GM19467 (cell line): ENCODE data around the gene SH3D21.

ENCODE experiments used
- ATAC-seq: cut with Tn5 transposase; IDR thresholded peaks from one replicate; pipeline ENCODE4 v1.9.1; 2021; ENCODE audit warnings: mild to moderate bottlenecking, moderate library complexity; ENCODE audit not compliant: unreplicated experiment

Gene SH3D21

DNA sequence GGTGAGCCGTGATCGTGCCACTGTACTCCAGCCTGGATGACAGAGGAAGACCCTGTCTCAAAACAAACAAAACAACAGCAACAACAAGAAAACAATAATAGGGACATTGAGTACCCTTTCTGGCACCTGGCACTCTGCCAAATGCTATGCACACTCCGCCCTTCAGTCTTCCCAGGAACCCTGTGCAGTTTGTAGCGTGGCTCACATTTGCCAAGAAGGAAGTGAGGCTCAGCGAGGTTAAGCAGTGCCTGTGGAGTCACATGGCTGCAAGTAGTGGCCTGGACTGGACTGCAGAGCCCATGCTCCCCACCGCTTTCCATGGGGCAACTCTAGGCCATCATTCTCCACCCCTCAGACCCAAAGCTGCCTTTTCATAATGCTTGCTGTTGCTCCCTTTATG, 22.5 kb downstream of the SH3D21 start:
- no peak for ATAC-seq

DNA sequence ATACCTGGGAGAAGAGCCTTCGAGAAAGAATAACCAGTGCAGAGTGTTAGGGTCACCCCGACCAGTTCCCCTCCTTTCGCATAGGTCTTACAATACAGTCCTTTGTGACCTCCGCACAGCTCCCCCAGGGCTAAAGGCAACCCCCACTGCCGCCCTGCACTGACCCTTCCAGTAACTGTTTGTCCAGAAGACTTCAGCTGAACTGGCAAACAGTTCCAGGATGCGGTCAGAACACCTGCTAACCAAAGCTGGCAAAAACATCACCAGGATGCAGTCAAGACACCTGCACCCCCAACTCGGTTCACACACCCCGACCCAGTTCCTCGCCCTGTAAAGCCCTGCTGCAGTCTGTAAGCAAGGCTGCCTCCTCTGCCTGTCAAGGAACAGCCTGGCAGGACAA, 23.6 kb downstream of the SH3D21 start:
- ATAC-seq = no peak

DNA sequence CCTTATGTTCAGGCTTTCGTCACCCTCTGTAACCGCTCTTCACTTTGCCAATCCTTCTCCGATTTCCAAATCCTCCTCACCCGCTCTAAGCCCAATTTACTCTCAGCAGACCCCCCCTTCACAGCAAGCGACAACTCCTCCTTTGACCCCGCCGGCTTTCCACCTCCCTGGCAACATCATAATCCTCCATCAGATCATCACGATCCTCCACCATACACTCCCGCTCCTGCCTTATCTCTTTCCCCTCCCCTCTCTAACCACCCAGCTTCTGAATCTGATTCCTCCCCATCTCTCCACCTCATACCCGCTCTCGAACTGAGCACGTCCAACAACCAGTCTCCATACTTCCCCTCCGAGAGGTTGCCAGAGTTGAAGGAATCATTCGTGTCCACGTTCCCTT, 24.8 kb downstream of the SH3D21 start:
- no peak for ATAC-seq

DNA sequence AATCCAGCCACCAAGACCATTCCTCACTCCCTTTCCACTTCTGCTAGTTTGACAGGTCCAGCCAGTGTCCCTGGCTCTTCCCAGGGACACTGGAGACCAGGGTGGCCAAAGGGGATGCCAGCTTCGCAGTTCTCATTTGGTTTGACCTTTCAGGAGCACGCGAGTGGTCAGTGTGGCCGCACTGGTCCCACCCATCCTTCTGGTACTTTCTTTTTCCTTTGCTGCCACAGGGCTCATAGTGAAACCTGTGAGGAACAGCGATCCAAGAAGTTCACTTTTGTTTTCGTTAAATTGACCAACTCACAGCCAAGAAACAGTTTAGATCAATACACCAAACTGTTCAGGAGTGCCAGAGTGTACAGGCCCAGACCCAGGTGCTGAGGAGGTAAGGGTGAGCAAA, 31.7 kb downstream of the SH3D21 start:
- no peak for ATAC-seq

DNA sequence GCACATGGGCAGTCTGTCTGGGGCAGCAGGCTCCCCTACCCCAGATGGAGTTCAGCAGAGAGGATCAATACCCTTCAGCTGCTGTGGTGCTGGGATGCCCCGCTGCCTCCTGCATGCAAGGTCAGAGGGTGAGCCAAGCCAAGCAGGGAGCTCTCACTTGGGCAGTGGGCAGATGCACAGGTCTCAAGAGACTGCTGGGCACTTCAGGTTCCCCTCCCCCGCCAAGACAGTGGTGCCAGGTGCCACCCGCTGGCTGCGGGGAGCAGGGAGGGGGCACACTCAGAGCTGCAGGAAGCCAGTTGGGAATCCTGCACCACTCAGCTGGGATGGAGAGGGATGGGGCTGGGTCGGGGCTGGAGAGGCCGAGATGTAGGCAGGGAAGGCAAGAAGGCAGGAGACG, 33.0 kb downstream of the SH3D21 start:
- no peak for ATAC-seq

DNA sequence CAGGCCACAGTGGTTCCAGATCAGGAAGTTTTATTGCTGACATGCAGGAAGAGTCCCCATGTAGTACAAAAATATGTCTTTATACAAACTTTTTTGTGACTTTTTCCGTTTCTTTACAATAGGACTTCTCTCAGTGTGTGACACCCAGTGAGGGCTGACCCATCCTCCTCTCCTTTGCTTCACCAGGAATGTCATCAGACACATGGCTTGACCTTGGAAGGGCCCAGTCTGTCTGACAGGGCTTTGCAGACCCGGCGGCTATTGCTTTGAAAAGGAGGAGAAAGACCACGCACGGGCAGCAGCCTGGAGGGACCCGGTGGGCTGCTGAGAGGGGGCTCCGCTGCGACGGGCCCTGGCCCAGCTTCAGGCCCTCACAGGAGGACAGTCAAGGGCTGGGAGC, 33.4 kb downstream of the SH3D21 start:
- ATAC-seq = no peak

DNA sequence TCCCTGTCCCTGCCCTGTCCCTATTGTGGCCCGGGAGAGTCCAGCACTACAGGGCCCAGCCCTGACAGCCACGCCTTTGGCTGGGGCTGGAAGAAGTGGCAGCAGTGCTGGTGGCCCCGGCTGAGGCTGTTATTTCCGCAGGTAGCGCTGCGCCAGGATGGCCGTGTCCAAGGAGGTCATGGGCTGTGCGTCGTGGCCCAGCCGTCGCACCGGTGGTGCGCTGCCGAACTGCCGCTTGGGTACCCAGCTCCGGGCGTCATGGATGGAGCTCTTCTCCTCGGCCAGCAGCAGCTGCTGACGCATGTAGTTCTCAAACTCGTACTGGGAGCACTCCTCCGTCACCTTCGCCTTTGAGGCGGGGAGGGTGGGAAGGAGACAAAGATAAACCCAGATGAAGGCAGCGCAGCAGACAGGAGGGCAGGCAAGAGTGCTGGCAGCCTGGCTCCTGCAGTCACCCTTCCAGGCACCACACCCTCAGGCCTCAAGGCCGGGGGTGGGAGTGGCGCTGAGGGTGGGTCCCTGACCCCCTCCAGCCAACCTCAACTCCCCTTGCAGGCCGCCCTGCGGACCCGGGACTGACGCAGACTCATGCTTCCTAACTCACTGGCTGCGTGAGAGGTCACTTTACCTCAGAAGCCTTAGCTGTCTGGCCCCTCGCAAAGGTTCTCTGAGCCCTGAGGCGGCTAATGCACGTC, 35.6 kb downstream of the SH3D21 start:
- ATAC-seq = no peak

DNA sequence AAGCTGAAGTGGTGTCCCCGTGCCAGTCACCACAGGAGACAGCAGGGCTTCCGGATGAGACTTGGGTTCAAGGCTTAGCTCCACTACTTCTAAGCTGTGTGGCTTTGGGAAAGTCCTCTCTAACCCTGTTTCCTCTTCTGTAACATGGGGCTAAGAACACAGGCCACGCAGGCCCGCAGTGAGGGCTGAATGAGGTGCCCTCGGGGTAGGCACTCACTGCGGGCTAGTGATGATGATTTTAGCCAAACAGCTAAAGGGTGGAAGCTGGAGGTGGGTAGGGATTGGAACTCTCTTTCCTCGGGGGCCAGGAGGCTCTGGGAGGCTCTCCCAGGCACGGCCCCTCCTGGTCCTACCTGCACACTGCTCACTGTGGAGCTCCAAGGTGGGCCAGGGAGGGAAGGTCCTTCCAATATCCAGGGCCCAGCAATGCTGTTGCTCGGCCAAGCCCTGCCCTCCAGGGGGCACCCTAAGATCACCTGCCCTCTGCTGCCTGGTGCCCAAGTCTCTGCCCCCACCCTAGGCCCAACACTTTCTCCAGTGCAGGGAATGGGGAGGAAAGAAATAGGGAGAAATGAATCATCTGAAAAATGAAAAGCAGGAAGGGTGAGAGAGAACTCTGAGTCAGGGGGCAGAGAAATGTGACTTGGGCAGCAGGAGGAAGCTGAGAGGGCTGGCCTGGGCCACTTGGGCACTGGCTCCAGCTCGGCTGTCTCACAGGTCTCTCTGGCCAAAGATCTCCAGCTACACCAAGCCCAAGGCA, 36.4 kb downstream of the SH3D21 start:
- ATAC-seq = no peak

DNA sequence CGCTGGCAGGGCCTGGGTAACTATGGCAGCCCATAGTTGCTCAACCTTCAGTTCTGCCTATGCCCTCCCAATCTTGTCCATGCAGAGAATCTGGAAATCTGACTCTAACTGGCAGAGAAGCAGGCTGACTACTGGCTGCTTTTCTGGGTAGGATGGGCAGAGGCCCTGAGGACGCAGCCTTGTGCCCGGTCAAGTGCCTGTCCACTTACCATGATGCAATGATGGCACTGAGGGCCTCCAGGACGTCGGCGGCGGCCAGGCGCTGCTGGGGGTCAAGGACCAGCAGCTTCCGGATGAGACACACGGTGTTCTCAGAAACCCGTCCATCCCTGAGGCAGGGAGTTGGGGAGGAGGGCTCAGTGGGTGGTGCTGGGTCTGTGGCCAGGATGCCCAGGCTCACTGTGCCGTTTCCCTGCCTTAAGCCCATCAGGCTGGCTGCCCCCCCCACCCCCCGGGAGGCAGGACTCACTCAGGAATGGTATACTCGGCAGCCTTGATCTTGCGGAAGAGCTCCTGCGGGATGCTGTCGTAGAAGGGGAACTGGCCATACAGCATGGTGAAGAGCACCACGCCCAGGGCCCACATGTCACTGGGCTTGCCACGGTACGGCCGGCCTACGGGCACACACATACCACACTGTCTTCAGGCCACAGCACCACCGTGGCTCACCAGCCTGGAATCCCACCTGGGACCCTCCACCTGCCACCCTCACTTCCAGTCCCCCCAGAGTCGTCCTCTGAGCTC, 37.7 kb downstream of the SH3D21 start:
- no peak for ATAC-seq

DNA sequence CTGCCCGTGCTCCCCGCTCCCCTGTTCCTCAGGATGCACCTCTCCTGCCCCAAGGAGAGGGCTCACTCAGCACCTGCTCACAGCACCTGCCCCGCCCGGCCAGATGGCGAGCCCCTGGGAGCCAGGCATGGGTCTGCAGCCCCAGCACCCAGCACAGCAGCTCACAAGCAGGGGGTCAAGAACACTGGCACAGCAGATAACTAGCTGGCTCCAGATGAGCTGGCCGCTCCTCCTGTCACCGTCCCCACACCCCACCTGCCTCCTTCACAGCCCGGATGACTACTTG, 38.2 kb downstream of the SH3D21 start:
- no peak for ATAC-seq

DNA sequence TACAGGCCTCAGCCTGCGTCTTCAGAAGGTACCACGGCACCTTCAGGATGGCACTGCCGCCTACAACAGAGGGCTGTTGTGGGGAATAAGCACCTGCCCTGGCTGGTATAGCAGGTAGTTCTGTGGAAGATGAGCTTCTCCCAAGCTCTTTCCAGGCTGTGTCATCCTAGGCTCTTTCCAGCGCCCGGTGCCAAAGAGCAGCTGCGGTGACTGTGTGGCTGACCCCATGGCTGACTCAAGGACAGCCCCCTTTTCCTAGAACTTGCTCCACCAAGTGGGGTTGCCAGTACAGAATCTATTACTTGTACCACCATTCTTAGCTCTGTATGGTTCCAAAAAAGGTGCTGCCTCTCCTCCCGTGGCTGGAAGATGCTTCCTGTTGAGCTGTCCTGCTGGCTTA, 39.2 kb downstream of the SH3D21 start:
- no peak for ATAC-seq

DNA sequence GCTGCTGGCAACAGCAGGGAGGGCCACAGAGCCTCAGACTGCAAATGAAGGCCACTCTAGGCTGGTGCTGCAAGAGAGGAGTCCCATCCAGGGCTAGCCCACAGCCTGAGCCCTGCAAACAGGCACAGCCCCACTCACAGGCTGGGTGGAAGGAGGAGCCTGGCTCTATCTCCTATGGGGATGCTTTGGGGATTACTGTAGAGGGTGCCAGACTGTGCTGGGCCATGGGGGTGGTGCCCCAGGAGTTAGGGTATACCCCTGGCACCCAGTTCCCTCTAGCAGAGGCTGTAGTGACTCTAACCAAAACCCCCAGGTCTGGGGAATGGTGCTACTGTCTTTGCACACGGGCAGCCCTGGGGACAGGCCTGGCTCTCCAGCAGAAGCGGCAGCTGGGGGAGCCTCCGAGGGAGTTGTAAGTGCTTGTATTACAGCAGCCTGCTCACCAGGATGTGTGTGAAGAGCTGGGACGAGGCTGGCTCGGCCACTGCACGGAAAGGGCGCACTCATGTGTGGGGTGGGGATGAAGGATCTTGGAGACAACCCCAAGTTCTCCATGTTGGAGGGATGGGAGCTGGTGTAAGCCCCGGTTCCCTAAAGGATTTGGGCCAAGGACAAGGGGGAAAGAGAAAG, 40.7 kb downstream of the SH3D21 start:
- no peak for ATAC-seq

DNA sequence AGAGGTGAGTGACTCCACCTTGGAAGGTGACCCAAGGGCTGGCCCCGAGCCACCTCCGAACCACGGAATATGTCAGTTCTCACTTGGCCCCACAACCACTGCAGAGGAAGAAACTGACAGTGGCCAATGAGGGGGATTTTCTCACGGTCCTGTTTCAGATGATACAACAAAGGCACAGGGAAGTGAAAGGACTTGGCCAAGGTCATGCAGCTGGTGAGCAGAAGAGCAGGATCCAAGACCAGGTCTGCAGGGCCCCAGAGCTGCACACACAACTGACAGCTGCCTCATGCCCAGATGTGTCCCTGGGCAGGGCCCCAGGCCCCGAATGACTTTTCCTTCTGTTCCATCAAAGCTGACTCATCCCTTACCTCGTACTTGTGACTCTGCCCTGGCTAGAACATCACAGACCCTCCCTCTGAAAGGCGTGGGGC, 43.1 kb downstream of the SH3D21 start:
- ATAC-seq = peak; percentile 62

DNA sequence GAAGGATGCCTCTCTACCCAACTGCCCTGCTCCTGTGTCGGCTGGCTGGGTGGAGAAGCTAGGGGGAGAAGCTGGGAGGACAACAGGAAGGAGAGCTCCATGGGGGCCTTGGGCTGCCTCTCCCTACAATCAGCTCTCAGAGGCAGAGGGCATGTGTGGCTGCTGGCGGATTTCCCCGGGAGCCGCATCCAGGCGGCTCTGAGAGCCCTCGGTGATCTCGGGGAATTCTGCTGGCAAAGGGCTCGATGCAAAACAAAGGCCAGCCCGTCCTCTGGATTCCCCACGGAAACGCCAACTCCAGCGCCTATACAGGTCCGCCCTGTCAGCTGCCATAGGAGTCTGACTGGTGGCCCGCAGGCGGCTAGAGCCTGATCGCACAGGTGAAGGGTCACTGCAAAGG, 43.7 kb downstream of the SH3D21 start:
- ATAC-seq = no peak

DNA sequence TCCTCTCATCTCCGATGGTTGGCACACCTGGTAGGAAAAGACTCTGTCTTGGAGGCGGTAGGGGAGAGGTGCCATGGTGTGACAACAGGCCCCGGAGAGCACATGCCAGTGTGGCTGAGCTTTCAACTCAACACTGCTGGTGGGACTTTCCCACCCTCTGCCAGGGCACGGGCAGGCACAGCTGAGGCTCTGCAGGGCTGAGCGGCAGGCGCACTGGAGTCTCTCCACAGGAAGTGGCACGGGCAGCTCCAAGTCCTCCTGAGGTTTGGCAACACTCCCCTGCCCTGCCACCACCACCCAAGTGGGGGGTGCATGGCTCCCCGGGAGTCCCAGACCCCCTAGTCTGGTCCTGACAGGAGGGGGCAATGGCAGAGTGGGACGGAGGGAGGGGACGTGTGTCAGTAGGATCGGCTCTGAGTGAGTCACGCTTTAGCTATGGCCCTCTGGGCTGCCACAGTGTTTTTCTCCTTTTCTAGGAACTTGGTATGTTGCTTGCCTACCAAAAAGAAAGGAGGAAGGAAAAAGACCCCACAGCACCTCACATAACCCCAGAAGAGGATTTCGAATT, 44.6 kb downstream of the SH3D21 start:
- ATAC-seq = no peak

DNA sequence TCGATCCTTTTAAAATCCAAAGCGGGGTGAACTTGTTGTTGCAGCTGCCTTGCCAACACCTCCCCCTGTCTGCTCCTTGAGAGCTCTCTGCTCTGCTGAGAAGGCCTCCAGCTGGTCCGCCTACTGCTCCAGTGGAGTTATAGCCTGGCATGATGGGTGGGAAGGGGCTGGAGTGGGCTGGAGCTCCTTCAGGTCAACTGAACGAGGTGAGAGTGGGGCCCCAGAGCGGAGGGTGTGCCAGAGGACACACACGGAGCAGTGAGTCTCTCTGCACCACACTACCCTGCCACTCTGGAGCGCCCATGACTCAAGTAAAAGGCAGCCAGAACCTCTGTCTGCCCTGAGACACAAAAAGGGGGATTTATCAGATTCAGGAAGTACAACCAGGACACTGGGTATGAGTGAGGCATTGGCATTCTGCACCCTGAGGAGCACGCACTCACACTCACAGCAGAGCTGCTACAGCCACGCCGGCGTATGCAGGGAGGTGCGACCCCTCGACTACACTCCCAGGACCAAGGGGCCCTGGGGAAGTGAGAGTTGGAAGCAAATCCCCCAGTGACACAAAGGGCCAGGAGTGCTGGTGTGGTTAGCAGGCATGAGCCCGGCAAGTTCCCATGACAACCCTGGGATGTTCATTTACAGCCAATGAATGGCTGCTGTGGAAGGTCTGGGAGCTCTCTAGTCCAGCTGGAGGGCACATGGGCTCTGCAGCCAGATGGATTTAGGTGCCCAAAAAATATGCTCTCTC, 45.2 kb downstream of the SH3D21 start:
- ATAC-seq = no peak

DNA sequence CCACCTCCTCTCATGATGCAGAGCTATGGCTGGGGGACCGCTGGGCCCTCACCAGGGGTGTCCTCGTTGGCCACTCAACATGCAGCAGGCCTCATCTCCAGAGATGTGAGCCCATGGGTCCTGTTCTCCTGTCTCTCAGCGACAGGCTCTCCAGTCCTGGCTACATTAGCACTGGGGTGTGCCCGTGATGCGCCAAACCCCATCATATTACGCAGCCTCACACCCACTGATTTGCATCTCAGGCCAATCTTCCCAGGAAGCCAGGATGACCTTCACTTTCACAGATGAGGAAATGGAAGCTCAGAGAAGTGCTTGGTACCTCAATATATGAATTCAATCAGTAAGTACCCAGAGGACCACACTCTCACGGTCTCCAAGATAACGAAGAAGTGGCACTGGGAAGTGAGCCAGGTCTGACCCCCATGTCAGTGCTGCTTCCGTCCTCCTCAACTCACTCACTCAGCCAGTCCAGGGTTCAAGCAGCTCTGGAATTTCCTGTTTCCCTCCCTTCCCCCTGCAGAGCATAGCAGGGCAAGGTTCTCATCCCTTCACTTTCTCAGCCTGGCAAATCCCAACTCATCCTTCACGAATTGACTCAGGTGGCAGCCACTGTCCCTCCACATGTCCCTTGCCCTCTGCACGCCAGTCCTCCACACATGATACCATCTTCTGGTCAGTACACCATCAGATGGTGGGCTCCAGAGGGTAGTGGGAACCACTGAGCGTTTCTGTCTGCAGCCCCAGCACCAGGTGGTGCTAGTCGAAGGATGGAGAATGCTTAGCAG, 46.1 kb downstream of the SH3D21 start:
- no peak for ATAC-seq

DNA sequence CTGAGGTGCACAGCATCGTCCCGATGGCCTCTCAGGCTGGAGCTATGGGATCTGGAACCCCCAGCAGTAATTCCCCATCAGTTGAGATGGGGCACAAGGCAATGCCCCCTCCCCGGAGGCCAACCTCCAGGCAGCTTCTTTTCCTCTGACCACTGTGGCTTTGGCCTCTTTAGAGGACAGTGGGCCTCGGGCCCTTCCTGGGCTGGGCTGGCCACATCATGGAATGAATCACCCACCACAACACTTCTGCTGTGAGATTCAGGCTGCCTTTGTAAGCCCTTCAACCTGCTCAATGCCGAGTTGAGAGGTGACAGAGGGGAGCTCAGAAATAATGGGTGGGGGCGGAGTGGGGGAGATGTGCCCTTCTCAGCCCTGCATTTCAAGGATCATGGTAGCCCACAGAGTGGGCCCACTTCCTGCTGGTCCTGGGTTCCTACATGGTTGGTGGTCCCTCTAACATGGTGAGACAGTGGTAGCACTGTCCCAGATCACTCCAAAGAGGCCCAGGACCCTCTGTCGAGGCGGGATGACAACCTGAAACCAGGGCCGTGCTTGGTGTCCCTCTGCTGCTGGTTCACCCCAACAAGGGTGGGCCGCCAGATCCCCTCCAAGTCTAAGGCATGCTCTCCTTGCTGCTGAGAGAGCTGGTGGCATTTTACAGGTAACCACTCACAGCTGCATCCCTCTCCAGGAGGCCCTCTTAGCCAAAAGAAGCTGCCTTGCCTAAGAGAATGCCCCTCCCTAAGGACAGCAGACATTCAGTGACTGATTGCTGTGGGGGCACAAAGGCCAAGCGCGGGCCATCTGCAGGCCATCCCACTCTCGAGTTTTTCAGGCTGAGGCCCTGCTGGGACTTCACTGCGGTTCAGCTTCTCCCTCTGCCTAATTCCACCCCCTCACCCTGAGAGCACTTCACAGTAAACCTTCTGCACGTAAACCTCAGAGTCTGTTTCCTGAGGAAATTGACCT, 47.0 kb downstream of the SH3D21 start:
- ATAC-seq = no peak

DNA sequence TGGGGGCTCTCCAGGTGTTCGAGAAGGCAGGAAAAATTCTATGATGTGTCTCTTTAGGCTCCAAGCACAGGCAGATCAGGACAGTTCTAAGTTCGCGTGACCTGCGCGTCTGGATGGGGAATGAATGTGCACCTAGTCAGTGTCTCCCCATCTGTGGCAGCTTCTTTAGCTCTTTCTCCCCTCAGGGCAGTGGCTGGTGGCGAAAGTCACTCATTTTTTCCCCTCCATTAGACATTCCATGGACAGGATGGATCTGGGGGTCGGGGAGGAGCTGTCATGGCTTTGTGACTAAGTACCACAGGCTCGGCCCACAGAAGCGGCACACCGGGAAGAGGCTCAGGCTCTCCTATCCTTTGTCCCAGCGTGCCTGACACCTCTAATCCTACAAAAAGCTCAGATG, 48.3 kb downstream of the SH3D21 start:
- no peak for ATAC-seq
